B cell (primary cell): Measurements from ENCODE around the gene CRIP3. TPM values are rescaled to one million over a fixed set of nuclear protein-coding genes. Genes with fewer than 3 reads are reported as not detected.
"Not testable (repeated sequence)": the region's sequence is repeated elsewhere in the genome, so short reads cannot be mapped to it uniquely, and the experiment has no call there.

ENCODE experiments used
- ATAC-seq: fragments of 200-7000 bp; cut with Tn5 transposase; one replicate; pipeline ENCODE4 v1.10.0; 2021; ENCODE audit warnings: low read depth, mild to moderate bottlenecking, moderate number of reproducible peaks, moderate library complexity
- CTCF ChIA-PET: fragments of 350-600 bp; sonication (Branson Sonifier 250); formaldehyde crosslinking; loops from one replicate; lab custom pipeline; 2021; ENCODE audit warnings: antibody characterized with exemption, inconsistent platforms; lab: Charles Lee
- POLR2A ChIA-PET: fragments of 350-600 bp; sonication (Branson Sonifier 250); formaldehyde crosslinking; loops from one replicate; lab custom pipeline; 2021; ENCODE audit warnings: antibody characterized with exemption; lab: Charles Lee
- DNase-seq: peaks from one replicate; pipeline ENCODE4 v3.0.0; 2013
- H2AFZ ChIP-seq: 2 replicates; pipeline ENCODE4 v1.6.1; 2012; ENCODE audit warnings: mild to moderate bottlenecking, low read depth, low read length; ENCODE audit not compliant: insufficient read depth, poor library complexity, severe bottlenecking
- H3K27ac ChIP-seq, 2 donors: 1 replicate in 1 of 2; 2 replicates in 1 of 2; pipeline ENCODE4 v1.5.1; 2012 to 2013; ENCODE audit warnings: low read length in 2 of 2, mild to moderate bottlenecking in 2 of 2, moderate library complexity in 1 of 2
- H3K27me3 ChIP-seq, 4 experiments: fragments of 200-600 bp in 1 of 4; sonication (generic) in 1 of 4; replicated peaks in 1 of 4; 1 replicate in 2 of 4; 2 replicates in 2 of 4; pipeline versions ENCODE4 v1.6.1 to v1.7.0; 2013 to 2016; ENCODE audit warnings: low read length in 3 of 4, mild to moderate bottlenecking in 2 of 4, mixed read lengths in 1 of 4, moderate library complexity in 1 of 4; ENCODE audit not compliant: insufficient read depth in 4 of 4, control insufficient read depth in 3 of 4; ENCODE audit errors: control extremely low read depth in 1 of 4
- H3K36me3 ChIP-seq, 2 experiments: replicated peaks in 1 of 2; 1 replicate in 1 of 2; 2 replicates in 1 of 2; pipeline versions ENCODE4 v1.6.1 to v1.7.1; 2013; ENCODE audit warnings: low read length in 1 of 2; ENCODE audit not compliant: insufficient read depth in 2 of 2, control insufficient read depth in 1 of 2; ENCODE audit errors: control extremely low read depth in 1 of 2, extremely low read depth in 1 of 2
- H3K4me1 ChIP-seq, 2 donors: fragments of 200-600 bp in 1 of 2; sonication (generic) in 1 of 2; 1 replicate in 1 of 2; 2 replicates in 1 of 2; pipeline versions ENCODE4 v1.5.1 to v1.6.1; 2013 to 2017; ENCODE audit warnings: low read length in 2 of 2; ENCODE audit not compliant: control insufficient read depth in 2 of 2, insufficient read depth in 2 of 2
- H3K4me2 ChIP-seq: replicated peaks from 2 replicates; pipeline ENCODE3; 2012; ENCODE audit warnings: mild to moderate bottlenecking, low read depth, low read length; ENCODE audit not compliant: poor library complexity, severe bottlenecking
- H3K4me3 ChIP-seq, 5 experiments: fragments of 200-600 bp in 1 of 5; sonication (generic) in 1 of 5; 1 replicate in 3 of 5; 2 replicates in 2 of 5; pipeline versions ENCODE4 v1.5.1 to v1.7.0; 2011 to 2016; ENCODE audit warnings: low read length in 4 of 5, mild to moderate bottlenecking in 4 of 5, low read depth in 2 of 5, control low read depth in 1 of 5, moderate library complexity in 1 of 5; ENCODE audit not compliant: insufficient read depth in 1 of 5; ENCODE audit errors: control extremely low read depth in 1 of 5, extremely low read depth in 1 of 5
- H3K79me2 ChIP-seq: fragments of 200-600 bp; sonication (generic); one replicate; pipeline ENCODE4 v1.6.0; 2016; ENCODE audit warnings: low read length; ENCODE audit not compliant: control insufficient read depth, insufficient read depth
- H3K9ac ChIP-seq: fragments of 200-600 bp; sonication (generic); 2 replicates; pipeline ENCODE4 v1.6.1; 2017; ENCODE audit warnings: mild to moderate bottlenecking, low read length, moderate library complexity
- H3K9me3 ChIP-seq, 3 donors: one replicate each; pipeline versions ENCODE4 v1.6.1 to v1.7.1; 2013; ENCODE audit warnings: low read length in 2 of 3; ENCODE audit not compliant: control insufficient read depth in 2 of 3, insufficient read depth in 1 of 3; ENCODE audit errors: control extremely low read depth in 1 of 3
- H4K20me1 ChIP-seq: 2 replicates; pipeline ENCODE4 v1.6.0; 2012; ENCODE audit warnings: mild to moderate bottlenecking, low read length; ENCODE audit not compliant: insufficient read depth, control insufficient read depth, poor library complexity, severe bottlenecking
- H3K27ac Mint-ChIP-seq: one replicate; pipeline ENCODE4 v1.8.0; 2021; ENCODE audit warnings: mixed read lengths
- H3K27me3 Mint-ChIP-seq: one replicate; pipeline ENCODE4 v1.8.0; 2021; ENCODE audit warnings: mixed read lengths
- H3K4me1 Mint-ChIP-seq: one replicate; pipeline ENCODE4 v1.8.0; 2021; ENCODE audit warnings: mixed read lengths
- H3K4me3 Mint-ChIP-seq: one replicate; pipeline ENCODE4 v1.8.0; 2021; ENCODE audit warnings: mixed read lengths
- H3K9me3 Mint-ChIP-seq: one replicate; pipeline ENCODE4 v1.8.0; 2022; ENCODE audit warnings: mixed read lengths; ENCODE audit not compliant: insufficient read depth
- EZH2 ChIP-seq: IDR thresholded peaks from 2 replicates; pipeline ENCODE4 v1.6.1; 2012; ENCODE audit warnings: borderline replicate concordance, low read depth, mild to moderate bottlenecking, moderate library complexity, low read length; ENCODE audit not compliant: insufficient read depth, poor library complexity, severe bottlenecking
- WGBS: methylation state at CpG from one replicate; pipeline ENCODE4 v1.1.5; 2013; ENCODE audit warnings: missing lambda C conversion rate; ENCODE audit not compliant: insufficient coverage; 5-methylcytosine and 5-hydroxymethylcytosine counted together
- intact Hi-C: fragments of 100-400 bp; cut with micrococcal nuclease; formaldehyde crosslinking; loops from one replicate; pipeline ENCODE4 v1.10.0; 2022
- polyA plus RNA-seq: library from polyadenylated mRNA; depleted of rRNA; stranded (reverse); fragments of >200 nt; gene quantifications from 2 replicates; pipeline ENCODE4 v1.2.3, GENCODE V29; 2012
- total RNA-seq, 2 donors: library from RNA; stranded (reverse); fragments of 120-200 nt in 1 of 2; gene quantifications; 1 replicate in 1 of 2; 2 replicates in 1 of 2; pipeline versions ENCODE4 v1.2.3 to v1.2.4, GENCODE V29; 2013 to 2022
- TF ChIP-seq, protein P1 (sequence below): fragments of 200-600 bp; IDR thresholded peaks from one replicate; pipeline ENCODE4 v1.8.0; 2022; ENCODE audit warnings: antibody characterized with exemption, mild to moderate bottlenecking

CRIP3 gene
- total and polyA plus RNA-seq, 2 donors (not counting 1 experiment from before 2014, with no cell fraction given): 25.8 to 64.6 TPM

DNA sequence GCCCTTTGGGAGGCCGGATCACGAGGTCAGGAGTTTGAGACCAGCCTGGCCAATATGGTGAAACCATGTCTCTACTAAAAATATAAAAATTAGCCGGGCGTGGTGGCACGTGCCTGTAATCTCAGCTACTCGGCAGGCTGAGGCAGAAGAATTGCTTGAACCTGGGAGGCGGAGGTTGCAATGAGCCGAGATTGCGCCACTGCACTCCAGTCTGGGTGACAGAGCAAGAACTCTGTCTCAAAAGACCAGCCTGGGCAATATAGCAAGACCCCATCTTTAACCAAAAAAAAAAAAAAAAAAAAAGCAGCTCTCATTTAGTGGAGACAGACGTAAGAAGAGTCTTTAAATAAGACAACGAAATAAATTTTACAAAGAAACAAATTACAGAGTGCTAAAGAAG lies 37.6 kb upstream of the CRIP3 start:
- ChIA-PET CTCF (interaction anchor here (0.6 to 2.0 kb wide), 5 partner anchors 12 to 160 kb away, joined by 3 to 8 read pairs (median 5); no protein-coding TSS in a partner anchor), POLR2A (interaction anchor here (0.7 kb wide), 1 partner anchor 177 kb away, joined by 3 read pairs; no protein-coding TSS in a partner anchor)
- intact Hi-C loops: not testable (repeated sequence)

DNA sequence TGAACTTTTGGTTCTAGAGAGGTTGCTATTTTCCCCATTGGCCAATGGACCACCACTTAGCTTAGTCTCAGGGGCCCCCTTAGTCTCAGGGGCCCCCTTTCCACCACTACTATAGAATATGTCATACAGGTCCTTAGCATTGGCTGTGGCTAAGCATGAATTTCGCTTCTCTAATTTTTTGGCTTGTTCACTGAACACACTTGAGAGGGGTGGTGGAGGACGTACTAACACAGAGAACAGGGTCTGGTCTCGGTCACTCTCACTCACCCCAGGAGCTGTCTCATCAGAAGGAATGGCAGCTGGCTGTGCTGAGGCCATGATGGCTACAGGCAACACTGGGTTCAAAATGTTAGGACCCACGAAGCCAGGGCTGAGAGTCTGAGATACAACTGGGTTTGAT lies 30.5 kb upstream of the CRIP3 start:
- peaks cover 7 to 74% of the 10 kb centered on the region in 2 experiments for H3K36me3 ChIP-seq
- 74% methylated on average over 3 of the region's 4 CpGs for WGBS
- H4K20me1 ChIP-seq: peaks cover 37% of the 10 kb centered on the region
- intact Hi-C loops: no loop called here
- TF ChIP-seq, protein P1, sequence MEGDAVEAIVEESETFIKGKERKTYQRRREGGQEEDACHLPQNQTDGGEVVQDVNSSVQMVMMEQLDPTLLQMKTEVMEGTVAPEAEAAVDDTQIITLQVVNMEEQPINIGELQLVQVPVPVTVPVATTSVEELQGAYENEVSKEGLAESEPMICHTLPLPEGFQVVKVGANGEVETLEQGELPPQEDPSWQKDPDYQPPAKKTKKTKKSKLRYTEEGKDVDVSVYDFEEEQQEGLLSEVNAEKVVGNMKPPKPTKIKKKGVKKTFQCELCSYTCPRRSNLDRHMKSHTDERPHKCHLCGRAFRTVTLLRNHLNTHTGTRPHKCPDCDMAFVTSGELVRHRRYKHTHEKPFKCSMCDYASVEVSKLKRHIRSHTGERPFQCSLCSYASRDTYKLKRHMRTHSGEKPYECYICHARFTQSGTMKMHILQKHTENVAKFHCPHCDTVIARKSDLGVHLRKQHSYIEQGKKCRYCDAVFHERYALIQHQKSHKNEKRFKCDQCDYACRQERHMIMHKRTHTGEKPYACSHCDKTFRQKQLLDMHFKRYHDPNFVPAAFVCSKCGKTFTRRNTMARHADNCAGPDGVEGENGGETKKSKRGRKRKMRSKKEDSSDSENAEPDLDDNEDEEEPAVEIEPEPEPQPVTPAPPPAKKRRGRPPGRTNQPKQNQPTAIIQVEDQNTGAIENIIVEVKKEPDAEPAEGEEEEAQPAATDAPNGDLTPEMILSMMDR: no peak
- no peak for TF ChIP-seq EZH2
- H3K4me3 Mint-ChIP-seq: no peak overlapping the region
- H3K9ac ChIP-seq: no peak overlapping the region
- H3K9me3 ChIP-seq: no peaks in the 10 kb centered on the region
- no peak for DNase-seq
- H3K4me1 Mint-ChIP-seq: peaks cover 40% of the 10 kb centered on the region
- H3K27me3 ChIP-seq: no peaks in the 10 kb centered on the region
- CTCF ChIA-PET: interaction anchor here (1.0 to 4.8 kb wide), 6 partner anchors 10 to 76 kb away, joined by 3 to 37 read pairs (median 4); partner anchors contain the start of gene CRIP3
- H3K27me3 Mint-ChIP-seq: no peaks in the 10 kb centered on the region
- ATAC-seq: peak; percentile 80
- H3K4me1 ChIP-seq: peaks cover 23 to 25% of the 10 kb centered on the region in 2 donors
- H3K9me3 Mint-ChIP-seq: no peaks in the 10 kb centered on the region
- peaks cover 11% of the 10 kb centered on the region for H3K79me2 ChIP-seq
- H3K4me2 ChIP-seq: no peak overlapping the region
- H3K4me3 ChIP-seq: no peak overlapping the region
- H3K27ac ChIP-seq: peak overlapping the region in 1 of 2 donors; percentile 63
- POLR2A ChIA-PET: interaction anchor here (0.6 kb wide), 1 partner anchor 114 kb away, joined by 4 read pairs; no protein-coding TSS in a partner anchor
- H2AFZ ChIP-seq: no peak overlapping the region
- H3K27ac Mint-ChIP-seq: peak overlapping the region; percentile 53

More for the DNA sequence above, 37.6 kb upstream of the CRIP3 start:
- not testable (repeated sequence) for H3K4me3 ChIP-seq, H3K27ac Mint-ChIP-seq, H3K4me1 Mint-ChIP-seq, H3K4me1 ChIP-seq, H3K9me3 ChIP-seq, H3K4me2 ChIP-seq, DNase-seq, H3K9ac ChIP-seq, H3K27me3 Mint-ChIP-seq, H3K9me3 Mint-ChIP-seq, H3K27me3 ChIP-seq, H3K27ac ChIP-seq, H3K4me3 Mint-ChIP-seq, ATAC-seq, H2AFZ ChIP-seq
- H3K36me3 ChIP-seq: peaks cover 1 to 81% of the 10 kb centered on the region in 2 experiments
- 95% methylated on average over 7 of the region's 11 CpGs for WGBS
- H4K20me1 ChIP-seq: peaks cover 77% of the 10 kb centered on the region
- peaks cover 77% of the 10 kb centered on the region for H3K79me2 ChIP-seq
